HepG2 (cell line): ENCODE data around the gene RPUSD4. TPM values are rescaled to one million over a fixed set of nuclear protein-coding genes. Genes with fewer than 3 reads are reported as not detected.

Experiments
- FOXO4 ChIP-seq: sonication (generic); formaldehyde crosslinking; conservative IDR thresholded peaks from 2 replicates; pipeline ENCODE4 v1.8.1; 2023; ENCODE audit warnings: missing genetic modification reagents
- HNRNPLL ChIP-seq: fragments of 200-400 bp; formaldehyde crosslinking; IDR thresholded peaks from 2 replicates; pipeline ENCODE4 v1.6.1; 2017; ENCODE audit warnings: mild to moderate bottlenecking, low read depth, low read length; ENCODE audit not compliant: poor library complexity, severe bottlenecking
- KDM2A ChIP-seq: sonication (generic); formaldehyde crosslinking; IDR thresholded peaks from 2 replicates; pipeline ENCODE4 v1.4.0; 2020; ENCODE audit warnings: low read depth, missing genetic modification reagents, borderline replicate concordance
- MATR3 ChIP-seq: sonication (generic); formaldehyde crosslinking; IDR thresholded peaks from 2 replicates; pipeline ENCODE4 v1.4.0; 2020; ENCODE audit warnings: missing genetic modification reagents
- TERF1 ChIP-seq: sonication (generic); formaldehyde crosslinking; IDR thresholded peaks from 2 replicates; pipeline ENCODE4 v1.8.0; 2022; ENCODE audit warnings: mild to moderate bottlenecking, missing genetic modification reagents, moderate library complexity
- ZNF414 ChIP-seq: sonication (generic); formaldehyde crosslinking; IDR thresholded peaks from 2 replicates; pipeline ENCODE4 v1.5.0; 2020; ENCODE audit warnings: missing genetic modification reagents
- polyA plus RNA-seq, 8 experiments: library from polyadenylated mRNA; depleted of rRNA in 3 of 8; stranded (reverse) in 7 of 8; unstranded in 1 of 8; fragments of >200 nt; fragmentation: Illumina TruSeq in 4 of 8; extraction: Trizol in 4 of 8; gene quantifications; 2 replicates each; pipeline versions ENCODE4 v1.2.1 to v1.2.3, GENCODE V29; 2011 to 2016; ENCODE audit warnings: low read depth in 4 of 8, missing spikeins in 1 of 8, mixed read lengths in 1 of 8; ENCODE audit not compliant: insufficient read depth in 1 of 8
- total RNA-seq, 5 experiments: library from RNA; depleted of rRNA; stranded (reverse); fragments of >200 nt; fragmentation: Illumina TruSeq; extraction: Trizol; gene quantifications; 2 replicates each; pipeline ENCODE4 v1.2.3, GENCODE V29; 2016; ENCODE audit warnings: low read depth in 1 of 5
- TF ChIP-seq, protein P1 (sequence below): sonication (generic); formaldehyde crosslinking; conservative IDR thresholded peaks from 2 replicates; pipeline ENCODE4 v1.5.0; 2020; ENCODE audit warnings: missing genetic modification reagents
- TF ChIP-seq, protein P2 (sequence below): sonication (generic); formaldehyde crosslinking; IDR thresholded peaks from 2 replicates; pipeline ENCODE4 v1.8.1; 2023; ENCODE audit warnings: mild to moderate bottlenecking, inconsistent platforms, moderate library complexity, missing genetic modification reagents, borderline replicate concordance
- TF ChIP-seq, protein P3 (sequence below): sonication (generic); formaldehyde crosslinking; IDR thresholded peaks from 2 replicates; pipeline ENCODE4 v1.4.0; 2020; ENCODE audit warnings: missing genetic modification reagents, borderline replicate concordance
- TF ChIP-seq, protein P4 (sequence below): sonication (generic); formaldehyde crosslinking; conservative IDR thresholded peaks from 2 replicates; pipeline ENCODE4 v1.4.0; 2020; ENCODE audit warnings: mild to moderate bottlenecking, missing genetic modification reagents, moderate library complexity

The RPUSD4 gene
- total and polyA plus RNA-seq, 2 of the 13 experiments (the other 11 are each of a cell fraction or from before 2014, with no cell fraction given): 45.0 to 52.9 TPM

GRCh38 chr11:126157326-126158030 lies 54.0 kb downstream of the RPUSD4 start (continued):
- TF ChIP-seq, protein P1, sequence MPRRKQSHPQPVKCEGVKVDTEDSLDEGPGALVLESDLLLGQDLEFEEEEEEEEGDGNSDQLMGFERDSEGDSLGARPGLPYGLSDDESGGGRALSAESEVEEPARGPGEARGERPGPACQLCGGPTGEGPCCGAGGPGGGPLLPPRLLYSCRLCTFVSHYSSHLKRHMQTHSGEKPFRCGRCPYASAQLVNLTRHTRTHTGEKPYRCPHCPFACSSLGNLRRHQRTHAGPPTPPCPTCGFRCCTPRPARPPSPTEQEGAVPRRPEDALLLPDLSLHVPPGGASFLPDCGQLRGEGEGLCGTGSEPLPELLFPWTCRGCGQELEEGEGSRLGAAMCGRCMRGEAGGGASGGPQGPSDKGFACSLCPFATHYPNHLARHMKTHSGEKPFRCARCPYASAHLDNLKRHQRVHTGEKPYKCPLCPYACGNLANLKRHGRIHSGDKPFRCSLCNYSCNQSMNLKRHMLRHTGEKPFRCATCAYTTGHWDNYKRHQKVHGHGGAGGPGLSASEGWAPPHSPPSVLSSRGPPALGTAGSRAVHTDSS: no peak
- TF ChIP-seq ZNF414 (CRISPR knock-in tag) (0 out of 2 replicates have a peak, but pooled peaks have one; percentile 30), FOXO4 (CRISPR knock-in tag) (no peak), HNRNPLL (no peak), KDM2A (CRISPR knock-in tag) (no peak), MATR3 (CRISPR knock-in tag) (no peak), TERF1 (CRISPR knock-in tag) (no peak)
- TF ChIP-seq, protein P2, sequence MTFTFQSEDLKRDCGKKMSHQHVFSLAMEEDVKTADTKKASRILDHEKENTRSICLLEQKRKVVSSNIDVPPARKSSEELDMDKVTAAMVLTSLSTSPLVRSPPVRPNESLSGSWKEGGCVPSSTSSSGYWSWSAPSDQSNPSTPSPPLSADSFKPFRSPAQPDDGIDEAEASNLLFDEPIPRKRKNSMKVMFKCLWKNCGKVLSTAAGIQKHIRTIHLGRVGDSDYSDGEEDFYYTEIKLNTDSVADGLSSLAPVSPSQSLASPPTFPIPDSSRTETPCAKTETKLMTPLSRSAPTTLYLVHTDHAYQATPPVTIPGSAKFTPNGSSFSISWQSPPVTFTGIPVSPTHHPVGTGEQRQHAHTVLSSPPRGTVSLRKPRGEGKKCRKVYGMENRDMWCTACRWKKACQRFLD (CRISPR knock-in tag): no peak
- TF ChIP-seq, protein P3, sequence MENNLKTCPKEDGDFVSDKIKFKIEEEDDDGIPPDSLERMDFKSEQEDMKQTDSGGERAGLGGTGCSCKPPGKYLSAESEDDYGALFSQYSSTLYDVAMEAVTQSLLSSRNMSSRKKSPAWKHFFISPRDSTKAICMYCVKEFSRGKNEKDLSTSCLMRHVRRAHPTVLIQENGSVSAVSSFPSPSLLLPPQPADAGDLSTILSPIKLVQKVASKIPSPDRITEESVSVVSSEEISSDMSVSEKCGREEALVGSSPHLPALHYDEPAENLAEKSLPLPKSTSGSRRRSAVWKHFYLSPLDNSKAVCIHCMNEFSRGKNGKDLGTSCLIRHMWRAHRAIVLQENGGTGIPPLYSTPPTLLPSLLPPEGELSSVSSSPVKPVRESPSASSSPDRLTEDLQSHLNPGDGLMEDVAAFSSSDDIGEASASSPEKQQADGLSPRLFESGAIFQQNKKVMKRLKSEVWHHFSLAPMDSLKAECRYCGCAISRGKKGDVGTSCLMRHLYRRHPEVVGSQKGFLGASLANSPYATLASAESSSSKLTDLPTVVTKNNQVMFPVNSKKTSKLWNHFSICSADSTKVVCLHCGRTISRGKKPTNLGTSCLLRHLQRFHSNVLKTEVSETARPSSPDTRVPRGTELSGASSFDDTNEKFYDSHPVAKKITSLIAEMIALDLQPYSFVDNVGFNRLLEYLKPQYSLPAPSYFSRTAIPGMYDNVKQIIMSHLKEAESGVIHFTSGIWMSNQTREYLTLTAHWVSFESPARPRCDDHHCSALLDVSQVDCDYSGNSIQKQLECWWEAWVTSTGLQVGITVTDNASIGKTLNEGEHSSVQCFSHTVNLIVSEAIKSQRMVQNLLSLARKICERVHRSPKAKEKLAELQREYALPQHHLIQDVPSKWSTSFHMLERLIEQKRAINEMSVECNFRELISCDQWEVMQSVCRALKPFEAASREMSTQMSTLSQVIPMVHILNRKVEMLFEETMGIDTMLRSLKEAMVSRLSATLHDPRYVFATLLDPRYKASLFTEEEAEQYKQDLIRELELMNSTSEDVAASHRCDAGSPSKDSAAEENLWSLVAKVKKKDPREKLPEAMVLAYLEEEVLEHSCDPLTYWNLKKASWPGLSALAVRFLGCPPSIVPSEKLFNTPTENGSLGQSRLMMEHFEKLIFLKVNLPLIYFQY (CRISPR knock-in tag): no peak
- TF ChIP-seq, protein P4, sequence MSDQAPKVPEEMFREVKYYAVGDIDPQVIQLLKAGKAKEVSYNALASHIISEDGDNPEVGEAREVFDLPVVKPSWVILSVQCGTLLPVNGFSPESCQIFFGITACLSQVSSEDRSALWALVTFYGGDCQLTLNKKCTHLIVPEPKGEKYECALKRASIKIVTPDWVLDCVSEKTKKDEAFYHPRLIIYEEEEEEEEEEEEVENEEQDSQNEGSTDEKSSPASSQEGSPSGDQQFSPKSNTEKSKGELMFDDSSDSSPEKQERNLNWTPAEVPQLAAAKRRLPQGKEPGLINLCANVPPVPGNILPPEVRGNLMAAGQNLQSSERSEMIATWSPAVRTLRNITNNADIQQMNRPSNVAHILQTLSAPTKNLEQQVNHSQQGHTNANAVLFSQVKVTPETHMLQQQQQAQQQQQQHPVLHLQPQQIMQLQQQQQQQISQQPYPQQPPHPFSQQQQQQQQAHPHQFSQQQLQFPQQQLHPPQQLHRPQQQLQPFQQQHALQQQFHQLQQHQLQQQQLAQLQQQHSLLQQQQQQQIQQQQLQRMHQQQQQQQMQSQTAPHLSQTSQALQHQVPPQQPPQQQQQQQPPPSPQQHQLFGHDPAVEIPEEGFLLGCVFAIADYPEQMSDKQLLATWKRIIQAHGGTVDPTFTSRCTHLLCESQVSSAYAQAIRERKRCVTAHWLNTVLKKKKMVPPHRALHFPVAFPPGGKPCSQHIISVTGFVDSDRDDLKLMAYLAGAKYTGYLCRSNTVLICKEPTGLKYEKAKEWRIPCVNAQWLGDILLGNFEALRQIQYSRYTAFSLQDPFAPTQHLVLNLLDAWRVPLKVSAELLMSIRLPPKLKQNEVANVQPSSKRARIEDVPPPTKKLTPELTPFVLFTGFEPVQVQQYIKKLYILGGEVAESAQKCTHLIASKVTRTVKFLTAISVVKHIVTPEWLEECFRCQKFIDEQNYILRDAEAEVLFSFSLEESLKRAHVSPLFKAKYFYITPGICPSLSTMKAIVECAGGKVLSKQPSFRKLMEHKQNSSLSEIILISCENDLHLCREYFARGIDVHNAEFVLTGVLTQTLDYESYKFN (CRISPR knock-in tag): no peak
